IMR-90 (cell line): ENCODE measurements around the gene DNAI2.
A peak's percentile ranks its signal among the peaks of the same experiment; 100 is the strongest.

Experiments
- CEBPB ChIP-seq: IDR thresholded peaks from 2 replicates; pipeline ENCODE4 v1.6.1; 2012; ENCODE audit warnings: low read depth, low read length, improper control_type of control experiment
- CHD1 ChIP-seq: IDR thresholded peaks from 2 replicates; pipeline ENCODE4 v1.6.1; 2012; ENCODE audit warnings: low read depth, low read length, improper control_type of control experiment
- CTCF ChIP-seq: conservative IDR thresholded peaks from 2 replicates; pipeline ENCODE4 v1.5.1; 2012; ENCODE audit warnings: mild to moderate bottlenecking, low read depth, low read length, improper control_type of control experiment
- ELK1 ChIP-seq: fragments of 150-350 bp; IDR thresholded peaks from 2 replicates; pipeline ENCODE4 v1.6.1; 2016; ENCODE audit warnings: low read depth, mild to moderate bottlenecking, low read length, moderate library complexity, borderline replicate concordance
- MAFK ChIP-seq: IDR thresholded peaks from 2 replicates; pipeline ENCODE4 v1.6.1; 2012; ENCODE audit warnings: low read depth, low read length, improper control_type of control experiment
- MAZ ChIP-seq: IDR thresholded peaks from 2 replicates; pipeline ENCODE4 v1.6.1; 2012; ENCODE audit warnings: low read depth, mild to moderate bottlenecking, low read length, improper control_type of control experiment, moderate library complexity, borderline replicate concordance
- MXI1 ChIP-seq: IDR thresholded peaks from 2 replicates; pipeline ENCODE4 v1.6.1; 2012; ENCODE audit warnings: low read depth, mild to moderate bottlenecking, low read length, moderate library complexity, borderline replicate concordance
- NFE2L2 ChIP-seq: fragments of 150-350 bp; IDR thresholded peaks from 2 replicates; pipeline ENCODE4 v1.6.1; 2016; ENCODE audit warnings: low read depth, mild to moderate bottlenecking, low read length
- POLR2A ChIP-seq: IDR thresholded peaks from 2 replicates; pipeline ENCODE4 v1.6.1; 2012; ENCODE audit warnings: mild to moderate bottlenecking, low read depth, low read length
- RAD21 ChIP-seq: IDR thresholded peaks from 2 replicates; pipeline ENCODE4 v1.6.1; 2012; ENCODE audit warnings: low read length, improper control_type of control experiment
- RCOR1 ChIP-seq: IDR thresholded peaks from 2 replicates; pipeline ENCODE4 v1.6.1; 2012; ENCODE audit warnings: mild to moderate bottlenecking, low read length, improper control_type of control experiment; ENCODE audit not compliant: insufficient replicate concordance
- RFX5 ChIP-seq: IDR thresholded peaks from 2 replicates; pipeline ENCODE4 v1.8.0; 2012; ENCODE audit warnings: low read depth, mild to moderate bottlenecking, low read length, moderate library complexity
- SMC3 ChIP-seq: fragments of 150-350 bp; IDR thresholded peaks from 2 replicates; pipeline ENCODE4 v1.6.1; 2016; ENCODE audit warnings: low read depth, mild to moderate bottlenecking, antibody characterized with exemption, low read length, moderate library complexity
- TF ChIP-seq, protein P1 (sequence below): fragments of 150-350 bp; IDR thresholded peaks from 2 replicates; pipeline ENCODE4 v1.6.1; 2017; ENCODE audit warnings: mild to moderate bottlenecking, antibody characterized with exemption, low read length, low read depth

DNA sequence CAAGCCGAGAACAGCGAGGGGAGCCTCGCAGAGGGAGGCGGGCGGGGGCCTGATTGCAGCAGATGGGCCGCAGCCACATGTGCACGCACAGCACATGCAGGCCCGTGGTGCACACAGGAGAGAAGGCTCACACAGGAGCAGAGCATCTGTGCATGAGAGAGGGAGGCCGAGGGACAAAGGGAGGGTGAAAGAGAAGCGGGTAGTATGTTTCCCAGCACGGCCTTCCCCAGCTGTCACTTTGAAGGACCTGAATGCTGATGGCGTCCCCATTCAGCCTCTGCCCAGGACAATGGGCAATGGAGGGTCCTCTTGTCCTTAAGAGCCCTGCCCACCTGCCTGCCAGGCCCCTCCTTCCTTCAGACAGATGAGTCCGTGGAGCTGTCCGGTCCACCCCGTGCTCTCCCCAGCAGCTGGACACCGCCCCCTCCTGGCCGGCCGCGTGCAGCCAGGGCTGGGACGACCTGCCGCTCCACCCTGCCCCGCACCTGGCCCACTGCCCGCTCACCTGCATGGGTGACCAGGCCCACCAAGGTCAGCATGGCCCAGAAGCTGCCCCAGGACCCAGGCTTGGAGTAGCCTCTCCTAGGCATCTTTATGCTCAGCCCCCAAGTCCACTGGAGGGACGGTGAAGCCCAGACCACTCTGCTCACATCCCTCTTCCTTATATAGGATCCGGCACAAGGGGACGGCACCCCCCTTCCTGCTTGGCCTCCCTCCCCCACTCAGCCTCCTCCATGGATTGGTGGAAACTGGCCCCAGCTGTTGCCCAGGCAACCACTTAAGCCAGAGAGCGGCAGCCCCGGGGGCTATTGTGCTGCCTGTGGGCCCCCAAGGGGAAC lies 87.4 kb downstream of the DNAI2 start, which contains the start of gene BTBD17:
- peak; percentile 32 for TF ChIP-seq CTCF
- no peak for TF ChIP-seq RCOR1
- TF ChIP-seq POLR2A, result no peak
- no peak for TF ChIP-seq MAFK
- no peak for TF ChIP-seq NFE2L2
- peak; percentile 29; the same call in 1 of the 2 replicates for TF ChIP-seq RAD21
- TF ChIP-seq RFX5, result no peak
- TF ChIP-seq CHD1, result no peak
- TF ChIP-seq CEBPB, result no peak
- TF ChIP-seq, protein P1, sequence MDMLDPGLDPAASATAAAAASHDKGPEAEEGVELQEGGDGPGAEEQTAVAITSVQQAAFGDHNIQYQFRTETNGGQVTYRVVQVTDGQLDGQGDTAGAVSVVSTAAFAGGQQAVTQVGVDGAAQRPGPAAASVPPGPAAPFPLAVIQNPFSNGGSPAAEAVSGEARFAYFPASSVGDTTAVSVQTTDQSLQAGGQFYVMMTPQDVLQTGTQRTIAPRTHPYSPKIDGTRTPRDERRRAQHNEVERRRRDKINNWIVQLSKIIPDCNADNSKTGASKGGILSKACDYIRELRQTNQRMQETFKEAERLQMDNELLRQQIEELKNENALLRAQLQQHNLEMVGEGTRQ, result no peak
- no peak for TF ChIP-seq SMC3
- TF ChIP-seq ELK1, result no peak
- no peak for TF ChIP-seq MAZ
- TF ChIP-seq MXI1, result no peak
